ENCODE data around the gene PPM1E.

- no peak for TF ChIP-seq CTCF (IDR thresholded peaks at IDR 0.05)
- no peak for TF ChIP-seq POLR2A (IDR thresholded peaks at IDR 0.05; ENCODE audit: low read depth)
- no peak for TF ChIP-seq POLR2AphosphoS5 (IDR thresholded peaks at IDR 0.05)
Measured at GRCh38 chr17:58755269-58755576, 431 bp upstream of the PPM1E start.

Data from esophagus muscularis mucosa (tissue), 3 donors.